Right ventricle myocardium inferior (tissue), 1 donor: ENCODE data around the gene REV3L. TPM values are rescaled to one million over a fixed set of nuclear protein-coding genes. Genes with fewer than 3 reads are reported as not detected.

Source experiments
- ATAC-seq: fragments of 200-7000 bp; cut with Tn5 transposase; one replicate; pipeline ENCODE4 v1.9.1; 2020; ENCODE audit warnings: mild to moderate bottlenecking, moderate library complexity
- DNase-seq: peaks from one replicate; pipeline ENCODE4 v3.0.0; 2021; ENCODE audit errors: missing footprints
- intact Hi-C: fragments of 100-400 bp; cut with DNase I; formaldehyde crosslinking; loops from one replicate; pipeline ENCODE4 v1.11.0; 2022
- total RNA-seq: library from RNA; stranded (reverse); fragmentation: NEBNext Ultra II Directional; extraction: Animal tissue kit (Norgen Biotek cat#: 25700); gene quantifications from one replicate; pipeline ENCODE4 v1.2.1, GENCODE V29; 2021
- donor health status: DM: no; HTN: yes; CAD: no; lungs with severe emphysema.

REV3L gene
- total RNA-seq, 1 donor from 2014 or later, result 16.7 TPM

- intact Hi-C loops, result no loop called here
- no peak for DNase-seq
- no peak for ATAC-seq
These were observed 20.6 kb upstream of the REV3L start for GRCh38 chr6:111503660-111504059.

GRCh38 chr6:111503194-111503593 is 20.2 kb upstream of the REV3L start:
- ATAC-seq (no peak), DNase-seq (no peak)
- intact Hi-C loops, result no loop called here

- DNase-seq, result no peak
- intact Hi-C loops, result no loop called here
- ATAC-seq, result no peak
These were observed 19.1 kb upstream of the REV3L start for GRCh38 chr6:111502154-111502553.

GRCh38 chr6:111499269-111499793 is 16.3 kb upstream of the REV3L start:
- no peak for ATAC-seq
- no peak for DNase-seq
- intact Hi-C loops, result no loop called here

GRCh38 chr6:111494951-111495635 is 12.1 kb upstream of the REV3L start:
- ATAC-seq (no peak), DNase-seq (no peak)
- intact Hi-C loops, result no loop called here

GRCh38 chr6:111492499-111492898 is 9.5 kb upstream of the REV3L start:
- ATAC-seq (no peak), DNase-seq (no peak)
- intact Hi-C loops, result no loop called here

- DNase-seq (no peak), ATAC-seq (no peak)
- intact Hi-C loops, result no loop called here
These were observed 7.0 kb upstream of the REV3L start for GRCh38 chr6:111490067-111490466.

- DNase-seq, result no peak
- ATAC-seq, result no peak
- intact Hi-C loops, result loop anchor here (5.0 kb wide), 1 partner anchor 45 kb away; no protein-coding TSS in a partner anchor
These were observed 4.6 kb upstream of the REV3L start for GRCh38 chr6:111487661-111488060.

- intact Hi-C loops, result loop anchor here (5.0 kb wide), 1 partner anchor 45 kb away; no protein-coding TSS in a partner anchor
- DNase-seq (no peak), ATAC-seq (no peak)
These were observed 3.9 kb upstream of the REV3L start for GRCh38 chr6:111486921-111487320.

- intact Hi-C loops, result loop anchor here (5.0 kb wide), 1 partner anchor 46 kb away; no protein-coding TSS in a partner anchor
These were observed 3.5 kb upstream of the REV3L start for GRCh38 chr6:111486475-111486874.

GRCh38 chr6:111485342-111485741 is 2.3 kb upstream of the REV3L start:
- intact Hi-C loops, result loop anchor here (5.0 kb wide), 1 partner anchor 47 kb away; no protein-coding TSS in a partner anchor
- ATAC-seq (no peak), DNase-seq (no peak)

More at GRCh38 chr6:111486475-111486874, 3.5 kb upstream of the REV3L start:
- no peak for DNase-seq
- no peak for ATAC-seq

GRCh38 chr6:111484633-111484930 is 1.6 kb upstream of the REV3L start:
- ATAC-seq (no peak), DNase-seq (no peak)

GRCh38 chr6:111483736-111484632 is 966 bp upstream of the REV3L start:
- DNase-seq, result peak; percentile 98
- intact Hi-C loops, result loop anchor here (1.0 to 5.0 kb wide), 5 partner anchors 68 to 227 kb away; a partner anchor contains a TSS
- ATAC-seq, result peak; percentile 91

More at GRCh38 chr6:111484633-111484930, 1.6 kb upstream of the REV3L start:
- intact Hi-C loops, result loop anchor here (5.0 kb wide), 3 partner anchors 68 to 227 kb away; a partner anchor contains a TSS

- intact Hi-C loops, result loop anchor here (5.0 kb wide), 3 partner anchors 70 to 225 kb away; a partner anchor contains a TSS
- DNase-seq (peak; percentile 83), ATAC-seq (peak; percentile 26)
These were observed 645 bp downstream of the REV3L start for GRCh38 chr6:111482188-111482958.

GRCh38 chr6:111481836-111482187 is 1.2 kb downstream of the REV3L start:
- ATAC-seq, result no peak
- DNase-seq, result no peak
- intact Hi-C loops, result loop anchor here (5.0 kb wide), 3 partner anchors 70 to 225 kb away; a partner anchor contains a TSS

- ATAC-seq, result no peak
- DNase-seq, result no peak
- intact Hi-C loops, result loop anchor here (5.0 kb wide), 3 partner anchors 71 to 224 kb away; a partner anchor contains a TSS
These were observed 1.8 kb downstream of the REV3L start for GRCh38 chr6:111480988-111481822.

GRCh38 chr6:111478749-111479148 is 4.3 kb downstream of the REV3L start:
- no peak for DNase-seq
- intact Hi-C loops, result loop anchor here (10.0 kb wide), 2 partner anchors 64 to 104 kb away; no protein-coding TSS in a partner anchor
- ATAC-seq, result no peak

- intact Hi-C loops, result loop anchor here (10.0 kb wide), 2 partner anchors 63 to 103 kb away; no protein-coding TSS in a partner anchor
- no peak for DNase-seq
These were observed 4.9 kb downstream of the REV3L start for GRCh38 chr6:111478064-111478476.

More at GRCh38 chr6:111478064-111478476, 4.9 kb downstream of the REV3L start:
- no peak for ATAC-seq
